Thyroid gland (tissue), 4 donors: ENCODE results near the gene STK11IP.

Experiments used
- POLR2A ChIP-seq, 2 donors: fragments of 450-650 bp; IDR thresholded peaks; one replicate each; pipeline ENCODE4 v1.6.1; 2017; ENCODE audit warnings: antibody characterized with exemption in 2 of 2, mild to moderate bottlenecking in 2 of 2, moderate library complexity in 1 of 2
- TF ChIP-seq, protein P1 (sequence below), 6 experiments: fragments of 200-600 bp in 3 of 6; fragments of 450-650 bp in 3 of 6; sonication (generic) in 3 of 6; IDR thresholded peaks; one replicate each; pipeline ENCODE4 v1.5.1; 2016 to 2019; ENCODE audit warnings: antibody characterized with exemption in 6 of 6, mild to moderate bottlenecking in 2 of 6, inconsistent platforms in 1 of 6, moderate library complexity in 1 of 6

DNA sequence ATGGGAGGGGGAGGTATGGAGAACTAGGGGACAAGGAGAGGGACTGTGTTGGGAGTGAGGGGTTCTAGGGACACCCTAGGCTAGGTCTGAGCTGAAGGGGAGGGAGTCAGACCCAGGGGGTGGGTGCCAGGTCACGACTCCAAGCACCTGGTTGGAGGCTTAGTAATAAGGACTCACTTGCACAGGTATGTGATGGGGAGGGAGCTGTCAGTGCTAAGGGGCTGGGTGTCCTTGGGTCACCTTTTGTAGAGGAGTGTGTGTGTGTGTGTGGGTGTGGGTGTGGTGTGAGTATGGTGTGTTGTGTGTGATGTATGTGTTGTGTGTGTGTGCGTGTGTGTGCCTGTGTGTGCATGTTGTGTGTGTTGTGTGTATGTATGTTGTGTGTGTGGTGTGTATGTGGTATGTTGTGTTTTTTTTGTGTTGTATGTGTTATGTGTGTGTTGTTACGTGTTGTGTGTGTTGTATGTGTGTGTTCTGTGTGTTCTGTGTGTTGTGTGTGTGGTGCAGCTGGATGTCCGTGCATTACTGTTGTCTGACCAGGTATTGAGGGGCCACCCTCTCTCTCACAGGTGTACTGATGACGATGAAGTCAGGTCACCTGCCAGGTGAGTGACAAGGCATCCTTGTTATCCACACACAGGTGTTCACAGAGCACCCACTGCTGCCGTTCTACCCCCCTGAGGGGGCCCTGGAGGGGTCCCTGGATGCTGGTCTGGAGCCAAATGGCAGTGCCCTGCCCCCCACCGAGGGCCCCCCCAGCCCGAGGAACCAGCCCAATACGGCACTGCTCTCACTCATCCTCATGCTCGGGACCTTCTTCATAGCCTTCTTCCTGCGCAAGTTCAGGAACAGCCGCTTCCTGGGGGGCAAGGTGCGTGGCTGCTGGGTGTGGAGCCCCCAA is 39.5 kb downstream of the STK11IP start:
- no peak for TF ChIP-seq POLR2A (IDR thresholded peaks at IDR 0.05)
- TF ChIP-seq, protein P1, sequence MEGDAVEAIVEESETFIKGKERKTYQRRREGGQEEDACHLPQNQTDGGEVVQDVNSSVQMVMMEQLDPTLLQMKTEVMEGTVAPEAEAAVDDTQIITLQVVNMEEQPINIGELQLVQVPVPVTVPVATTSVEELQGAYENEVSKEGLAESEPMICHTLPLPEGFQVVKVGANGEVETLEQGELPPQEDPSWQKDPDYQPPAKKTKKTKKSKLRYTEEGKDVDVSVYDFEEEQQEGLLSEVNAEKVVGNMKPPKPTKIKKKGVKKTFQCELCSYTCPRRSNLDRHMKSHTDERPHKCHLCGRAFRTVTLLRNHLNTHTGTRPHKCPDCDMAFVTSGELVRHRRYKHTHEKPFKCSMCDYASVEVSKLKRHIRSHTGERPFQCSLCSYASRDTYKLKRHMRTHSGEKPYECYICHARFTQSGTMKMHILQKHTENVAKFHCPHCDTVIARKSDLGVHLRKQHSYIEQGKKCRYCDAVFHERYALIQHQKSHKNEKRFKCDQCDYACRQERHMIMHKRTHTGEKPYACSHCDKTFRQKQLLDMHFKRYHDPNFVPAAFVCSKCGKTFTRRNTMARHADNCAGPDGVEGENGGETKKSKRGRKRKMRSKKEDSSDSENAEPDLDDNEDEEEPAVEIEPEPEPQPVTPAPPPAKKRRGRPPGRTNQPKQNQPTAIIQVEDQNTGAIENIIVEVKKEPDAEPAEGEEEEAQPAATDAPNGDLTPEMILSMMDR (IDR thresholded peaks at IDR 0.05), result no peak
